A549 (cell line): ENCODE data around the gene ZNF394. TPM values are rescaled to one million over a fixed set of nuclear protein-coding genes. Genes with fewer than 3 reads are reported as not detected.

Experiments used
- ATOH8 ChIP-seq: fragments of 250-450 bp; sonication (Bioruptor Pico); IDR thresholded peaks from 2 replicates; pipeline ENCODE4 v1.5.0; 2020; ENCODE audit warnings: low read depth, mild to moderate bottlenecking, moderate library complexity
- BHLHE40 ChIP-seq: IDR thresholded peaks from 2 replicates; pipeline ENCODE4 v1.6.1; 2012; ENCODE audit warnings: low read depth, low read length, inconsistent platforms
- CEBPB ChIP-seq, 2 experiments: fragments of >200 bp in 1 of 2; sonication (Bioruptor Twin) in 1 of 2; formaldehyde crosslinking in 1 of 2; IDR thresholded peaks; 2 replicates each; pipeline ENCODE4 v1.6.1; 2012 to 2016
- CHD2 ChIP-seq: fragments of 150-350 bp; IDR thresholded peaks from 2 replicates; pipeline ENCODE4 v1.6.1; 2014; ENCODE audit warnings: low read length; ENCODE audit not compliant: partially characterized antibody
- CHD4 ChIP-seq: fragments of 200-600 bp; sonication (generic); IDR thresholded peaks from 2 replicates; pipeline ENCODE4 v1.6.1; 2016; ENCODE audit warnings: antibody characterized with exemption, mild to moderate bottlenecking, borderline replicate concordance
- CTCF ChIP-seq: fragments of >200 bp; sonication (Bioruptor Twin); formaldehyde crosslinking; IDR thresholded peaks from 3 replicates; pipeline ENCODE4 v1.5.1; 2016
- EHF ChIP-seq: fragments of 250-450 bp; sonication (Bioruptor Pico); IDR thresholded peaks from 2 replicates; pipeline ENCODE4 v1.5.0; 2020; ENCODE audit warnings: mild to moderate bottlenecking
- ELK1 ChIP-seq: fragments of 150-350 bp; IDR thresholded peaks from 2 replicates; pipeline ENCODE4 v1.6.1; 2014; ENCODE audit warnings: low read depth, mild to moderate bottlenecking, low read length
- GATA3 ChIP-seq: IDR thresholded peaks from 2 replicates; pipeline ENCODE4 v1.6.1; 2012; ENCODE audit warnings: borderline replicate concordance
- HDAC2 ChIP-seq: fragments of 200-600 bp; sonication (generic); IDR thresholded peaks from 2 replicates; pipeline ENCODE4 v1.6.1; 2016
- HES2 ChIP-seq: fragments of >200 bp; sonication (Bioruptor Twin); formaldehyde crosslinking; IDR thresholded peaks from 2 replicates; pipeline ENCODE4 v1.6.1; 2016
- HEYL ChIP-seq: fragments of 250-450 bp; sonication (Bioruptor Pico); IDR thresholded peaks from 2 replicates; pipeline ENCODE4 v1.8.0; 2021; ENCODE audit warnings: mild to moderate bottlenecking, moderate library complexity
- HMGXB4 ChIP-seq: fragments of 250-450 bp; sonication (Bioruptor Pico); IDR thresholded peaks from 2 replicates; pipeline ENCODE4 v1.5.0; 2021; ENCODE audit warnings: mild to moderate bottlenecking, moderate library complexity, borderline replicate concordance
- HOXA7 ChIP-seq: fragments of 250-450 bp; sonication (Bioruptor Pico); IDR thresholded peaks from 2 replicates; pipeline ENCODE4 v1.5.0; 2020; ENCODE audit warnings: mild to moderate bottlenecking, moderate library complexity
- HOXB13 ChIP-seq: fragments of 250-450 bp; sonication (Bioruptor Pico); IDR thresholded peaks from 2 replicates; pipeline ENCODE4 v1.5.0; 2020; ENCODE audit warnings: low read depth, mild to moderate bottlenecking, moderate library complexity
- HOXB5 ChIP-seq: fragments of 250-450 bp; sonication (Bioruptor Pico); IDR thresholded peaks from 2 replicates; pipeline ENCODE4 v1.5.0; 2020; ENCODE audit warnings: mild to moderate bottlenecking, moderate library complexity
- KDM1A ChIP-seq: fragments of 200-600 bp; sonication (generic); IDR thresholded peaks from 2 replicates; pipeline ENCODE4 v1.6.1; 2016; ENCODE audit warnings: low read depth, mild to moderate bottlenecking
- KDM5A ChIP-seq: fragments of 200-600 bp; sonication (generic); IDR thresholded peaks from 2 replicates; pipeline ENCODE4 v1.6.1; 2016; ENCODE audit warnings: antibody characterized with exemption, mild to moderate bottlenecking
- MAFK ChIP-seq: fragments of 450-650 bp; IDR thresholded peaks from 2 replicates; pipeline ENCODE4 v1.6.1; 2014; ENCODE audit not compliant: partially characterized antibody
- MAX ChIP-seq: IDR thresholded peaks from 2 replicates; pipeline ENCODE4 v1.6.1; 2012
- NFE2L2 ChIP-seq: fragments of 150-350 bp; conservative IDR thresholded peaks from 2 replicates; pipeline ENCODE4 v1.6.1; 2014; ENCODE audit warnings: low read length
- NR3C1 ChIP-seq: fragments of >200 bp; sonication (Bioruptor Twin); formaldehyde crosslinking; IDR thresholded peaks from 3 replicates; pipeline ENCODE4 v1.6.1; 2017
- PBX3 ChIP-seq: IDR thresholded peaks from 2 replicates; pipeline ENCODE4 v1.6.1; 2012
- PHF8 ChIP-seq: fragments of 200-600 bp; sonication (generic); IDR thresholded peaks from 2 replicates; pipeline ENCODE4 v1.6.1; 2016; ENCODE audit warnings: low read depth, mild to moderate bottlenecking, antibody characterized with exemption, moderate library complexity, borderline replicate concordance
- POLR2A ChIP-seq: IDR thresholded peaks from 2 replicates; pipeline ENCODE4 v1.6.1; 2012; ENCODE audit warnings: mild to moderate bottlenecking, low read length
- RARB ChIP-seq: fragments of 250-450 bp; sonication (Bioruptor Pico); IDR thresholded peaks from 2 replicates; pipeline ENCODE4 v1.8.0; 2021; ENCODE audit warnings: mild to moderate bottlenecking, moderate library complexity
- REST ChIP-seq: fragments of 200-600 bp; sonication (generic); IDR thresholded peaks from 2 replicates; pipeline ENCODE4 v1.6.1; 2016; ENCODE audit warnings: antibody characterized with exemption, mild to moderate bottlenecking, moderate library complexity
- RFX5 ChIP-seq: fragments of 450-650 bp; IDR thresholded peaks from 2 replicates; pipeline ENCODE4 v1.7.1; 2014; ENCODE audit warnings: antibody characterized with exemption, mild to moderate bottlenecking, moderate library complexity
- SREBF2 ChIP-seq: fragments of 450-650 bp; IDR thresholded peaks from 2 replicates; pipeline ENCODE4 v1.6.1; 2014; ENCODE audit warnings: mild to moderate bottlenecking, moderate library complexity
- TP53 ChIP-seq: fragments of 250-450 bp; sonication (Bioruptor Pico); IDR thresholded peaks from 2 replicates; pipeline ENCODE4 v1.5.0; 2021; ENCODE audit warnings: mild to moderate bottlenecking, moderate library complexity
- ZC3H11A ChIP-seq: fragments of 450-650 bp; IDR thresholded peaks from 2 replicates; pipeline ENCODE4 v1.6.1; 2014; ENCODE audit warnings: antibody characterized with exemption, mild to moderate bottlenecking
- ZFP36 ChIP-seq: fragments of 450-650 bp; IDR thresholded peaks from 2 replicates; pipeline ENCODE4 v1.6.1; 2014; ENCODE audit warnings: borderline replicate concordance; ENCODE audit not compliant: partially characterized antibody
- polyA plus RNA-seq, 4 experiments: library from polyadenylated mRNA; depleted of rRNA in 3 of 4; stranded (reverse); fragments of >200 nt; fragmentation: RNase III in 1 of 4; extraction: RNeasy Plus Mini Kit Qiagen cat#74134 plus additional on column Dnase treatment in 1 of 4; gene quantifications; 2 replicates in 3 of 4; 3 replicates in 1 of 4; pipeline ENCODE4 v1.2.3, GENCODE V29; 2011 to 2017

ZNF394 gene
- polyA plus RNA-seq, 2 of the 4 experiments (the other 2 are of a cell fraction): 12.8 to 13.6 TPM

- TF ChIP-seq REST (no peak), RARB (CRISPR knock-in tag) (no peak), MAX (peak; percentile 88), KDM5A (0 out of 2 replicates have a peak, but pooled peaks have one; percentile 30), ZC3H11A (no peak), NR3C1 (no peak), POLR2A (peak; percentile 55), ELK1 (no peak), CEBPB (IDR thresholded peaks at IDR 0.05) (no peak), HOXA7 (CRISPR knock-in tag) (no peak), TP53 (CRISPR knock-in tag) (0 out of 2 replicates have a peak, but pooled peaks have one; percentile 29), EHF (CRISPR knock-in tag) (no peak), CHD2 (no peak), HMGXB4 (CRISPR knock-in tag) (no peak), BHLHE40 (0 out of 2 replicates have a peak, but pooled peaks have one; percentile 2), HES2 (no peak), GATA3 (no peak), PHF8 (peak; percentile 59; the same call in 1 of the 2 replicates), MAFK (no peak), HDAC2 (no peak), SREBF2 (no peak), KDM1A (no peak), ATOH8 (no peak), HOXB13 (CRISPR knock-in tag) (no peak), HEYL (no peak), CTCF (no peak), NFE2L2 (no peak), HOXB5 (CRISPR knock-in tag) (no peak), ZFP36 (no peak), RFX5 (peak; percentile 73; the same call in 1 of the 2 replicates), CHD4 (no peak), PBX3 (peak; percentile 64)
Measured at GRCh38 chr7:99472561-99473314, 27.3 kb downstream of the ZNF394 start, which contains the start of gene ZNF789 (continued).
